ENCODE data around the gene LEMD2.

- TF ChIP-seq, protein P1, sequence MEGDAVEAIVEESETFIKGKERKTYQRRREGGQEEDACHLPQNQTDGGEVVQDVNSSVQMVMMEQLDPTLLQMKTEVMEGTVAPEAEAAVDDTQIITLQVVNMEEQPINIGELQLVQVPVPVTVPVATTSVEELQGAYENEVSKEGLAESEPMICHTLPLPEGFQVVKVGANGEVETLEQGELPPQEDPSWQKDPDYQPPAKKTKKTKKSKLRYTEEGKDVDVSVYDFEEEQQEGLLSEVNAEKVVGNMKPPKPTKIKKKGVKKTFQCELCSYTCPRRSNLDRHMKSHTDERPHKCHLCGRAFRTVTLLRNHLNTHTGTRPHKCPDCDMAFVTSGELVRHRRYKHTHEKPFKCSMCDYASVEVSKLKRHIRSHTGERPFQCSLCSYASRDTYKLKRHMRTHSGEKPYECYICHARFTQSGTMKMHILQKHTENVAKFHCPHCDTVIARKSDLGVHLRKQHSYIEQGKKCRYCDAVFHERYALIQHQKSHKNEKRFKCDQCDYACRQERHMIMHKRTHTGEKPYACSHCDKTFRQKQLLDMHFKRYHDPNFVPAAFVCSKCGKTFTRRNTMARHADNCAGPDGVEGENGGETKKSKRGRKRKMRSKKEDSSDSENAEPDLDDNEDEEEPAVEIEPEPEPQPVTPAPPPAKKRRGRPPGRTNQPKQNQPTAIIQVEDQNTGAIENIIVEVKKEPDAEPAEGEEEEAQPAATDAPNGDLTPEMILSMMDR (conservative IDR thresholded peaks at IDR 0.05; ENCODE audit: low read length) = no peak
- TF ChIP-seq EZH2phosphoT487 (IDR thresholded peaks at IDR 0.05; ENCODE audit: borderline replicate concordance) = no peak
These were observed 34.9 kb upstream of the LEMD2 start for GRCh38 chr6:33823806-33824205.
